K562 (cell line): ENCODE results near the gene TENM4. TPM values are rescaled to one million over a fixed set of nuclear protein-coding genes. Genes with fewer than 3 reads are reported as not detected.

Experiments used
- ATAC-seq: fragments of 200-7000 bp; cut with Tn5 transposase; 3 replicates; pipeline ENCODE4 v1.9.1; 2020; ENCODE audit warnings: moderate library complexity
- BruUV-seq: library from RNA; stranded (reverse); fragments of 400-500 nt; replicated peaks from 2 replicates; lab custom pipeline; 2021; lab: Mats Ljungman, UMichigan
- CTCF ChIA-PET: fragments of 300-600 bp; formaldehyde crosslinking; extraction: SDS; loops from one replicate; lab custom pipeline; 2021; ENCODE audit warnings: low intra/inter-chr PET ratio; lab: Yijun Ruan, JAX
- POLR2A ChIA-PET: fragments of 300-600, 350-650 bp; sonication (Branson Sonifier 250); formaldehyde crosslinking; extraction: SDS; loops from one replicate; lab custom pipeline; 2021; ENCODE audit warnings: antibody characterized with exemption, inconsistent platforms; lab: Yijun Ruan, JAX
- DNase-seq, 4 experiments: peaks; one replicate each; pipeline versions ENCODE4 v3.0.0 to v3.0.0-alpha.2; 2011 to 2018; ENCODE audit warnings: low spot score in 3 of 4, mixed read lengths in 3 of 4; ENCODE audit errors: extremely low read depth in 1 of 4
- FAIRE-seq: peaks from 2 replicates; lab custom pipeline; 2011; peaks lifted over from hg19 to GRCh38; lab: Jason Lieb, UNC
- H2AFZ ChIP-seq: 2 replicates; pipeline ENCODE4 v1.6.0; 2011; ENCODE audit warnings: low read depth, low read length, control low read depth, inconsistent platforms
- H3K27ac ChIP-seq: fragments of 200-600 bp; 3 replicates; pipeline ENCODE4 v1.8.0; 2011; ENCODE audit warnings: low read depth, mild to moderate bottlenecking, control low read depth, inconsistent platforms, low read length, moderate library complexity, mixed read lengths; ENCODE audit errors: extremely low read depth
- H3K27me3 ChIP-seq, 2 experiments: fragments of 300-600 bp in 1 of 2; 2 replicates in 1 of 2; 3 replicates in 1 of 2; pipeline versions ENCODE4 v1.6.0 to v1.8.0; 2011; ENCODE audit warnings: inconsistent platforms in 2 of 2, low read length in 2 of 2, mild to moderate bottlenecking in 1 of 2, mixed read lengths in 1 of 2, moderate library complexity in 1 of 2; ENCODE audit not compliant: control insufficient read depth in 2 of 2, insufficient read depth in 2 of 2
- H3K36me3 ChIP-seq: fragments of 300-600 bp; 3 replicates; pipeline ENCODE4 v1.8.0; 2011; ENCODE audit warnings: mild to moderate bottlenecking, low read length, inconsistent platforms; ENCODE audit not compliant: control insufficient read depth, insufficient read depth
- H3K4me1 ChIP-seq, 2 experiments: fragments of 200-600 bp in 1 of 2; replicated peaks in 1 of 2; 2 replicates in 1 of 2; 3 replicates in 1 of 2; pipeline versions ENCODE4 v1.5.1 to v1.8.0; 2011; ENCODE audit warnings: inconsistent platforms in 2 of 2, low read length in 2 of 2, mild to moderate bottlenecking in 1 of 2, mixed read lengths in 1 of 2, moderate library complexity in 1 of 2; ENCODE audit not compliant: control insufficient read depth in 2 of 2, insufficient read depth in 2 of 2
- H3K4me2 ChIP-seq: 2 replicates; pipeline ENCODE4 v1.6.1; 2011; ENCODE audit warnings: low read length, control low read depth, inconsistent platforms, mixed read lengths; ENCODE audit not compliant: insufficient read depth
- H3K4me3 ChIP-seq: fragments of 200-600 bp; sonication (generic), shearing (Covaris generic); 2 replicates; pipeline ENCODE4 v1.5.1; 2016; ENCODE audit warnings: control low read depth, inconsistent platforms
- H3K79me2 ChIP-seq: fragments of 200-600 bp; 3 replicates; pipeline ENCODE4 v1.8.0; 2011; ENCODE audit warnings: low read length, inconsistent platforms; ENCODE audit not compliant: control insufficient read depth, insufficient read depth
- H3K9ac ChIP-seq, 2 experiments: 2 replicates each; pipeline versions ENCODE4 v1.6.0 to v1.6.1; 2011; ENCODE audit warnings: low read depth in 2 of 2, low read length in 2 of 2, control low read depth in 1 of 2, inconsistent platforms in 1 of 2, mild to moderate bottlenecking in 1 of 2, mixed read lengths in 1 of 2; ENCODE audit not compliant: insufficient read depth in 1 of 2
- H3K9me1 ChIP-seq: one replicate; pipeline ENCODE4 v1.6.0; 2011; ENCODE audit warnings: inconsistent platforms, mild to moderate bottlenecking, low read length, moderate library complexity; ENCODE audit not compliant: control insufficient read depth, insufficient read depth
- H3K9me3 ChIP-seq: replicated peaks from 2 replicates; pipeline ENCODE4 v1.5.1; 2011; ENCODE audit warnings: low read depth, low read length, inconsistent platforms; ENCODE audit not compliant: control insufficient read depth, insufficient read depth
- H4K20me1 ChIP-seq: replicated peaks from 2 replicates; pipeline ENCODE4 v1.6.1; 2011; ENCODE audit warnings: low read length, inconsistent platforms, mixed read lengths; ENCODE audit not compliant: control insufficient read depth, insufficient read depth
- HNRNPK ChIP-seq: fragments of 200-400 bp; formaldehyde crosslinking; IDR thresholded peaks from one replicate; pipeline ENCODE4 v1.6.1; 2018; ENCODE audit warnings: mild to moderate bottlenecking, low read depth, low read length; ENCODE audit not compliant: poor library complexity, severe bottlenecking
- POLR2B ChIP-seq: fragments of 450-650 bp; IDR thresholded peaks from 2 replicates; pipeline ENCODE4 v1.6.1; 2018; ENCODE audit warnings: low read depth; ENCODE audit not compliant: partially characterized antibody
- VEZF1 ChIP-seq: fragments of 200-800 bp; sonication (Bioruptor generic); IDR thresholded peaks from 2 replicates; pipeline ENCODE4 v1.6.1; 2017; ENCODE audit warnings: missing genetic modification characterization, missing compliant biosample characterization
- WGBS: fragments of 100-300 bp; shearing (Covaris generic); methylation state at CpG from one replicate; pipeline ENCODE4 v1.1.6; 2016; ENCODE audit warnings: low coverage, mixed read lengths; ENCODE audit not compliant: insufficient coverage; ENCODE audit errors: missing lambda C conversion rate; 5-methylcytosine and 5-hydroxymethylcytosine counted together
- in situ Hi-C: fragments of 300-500 bp; cut with MboI; formaldehyde crosslinking; loops from 4 replicates; pipeline ENCODE4 v1.15.0; 2018; ENCODE audit warnings: inconsistent platforms, mixed read lengths
- intact Hi-C: fragments of 100-400 bp; cut with micrococcal nuclease; formaldehyde crosslinking; loops from 2 replicates; pipeline ENCODE4 v1.14.2; 2022
- polyA plus RNA-seq, 8 experiments: library from polyadenylated mRNA; depleted of rRNA in 4 of 8; stranded (reverse) in 5 of 8; unstranded in 3 of 8; fragments of >200 nt; fragmentation: Nextera tagmentation in 2 of 8; fragmentation: Illumina TruSeq in 1 of 8; extraction: Ambion mirVana in 2 of 8; extraction: Trizol in 1 of 8; gene quantifications; 2 replicates each; pipeline versions ENCODE4 v1.2.1 to v1.2.3, GENCODE V29; 2011 to 2014; ENCODE audit warnings: inconsistent platforms in 1 of 8, missing spikeins in 1 of 8
- total RNA-seq, 7 experiments: library from RNA; depleted of rRNA in 6 of 7; stranded (reverse); fragments of >200 nt in 6 of 7; fragmentation: Illumina TruSeq in 2 of 7; extraction: Trizol in 2 of 7; gene quantifications; 2 replicates each; pipeline versions ENCODE4 v1.2.1 to v1.2.3, GENCODE V29; 2011 to 2021; ENCODE audit warnings: low replicate concordance in 1 of 7

TENM4 gene
- total and polyA plus RNA-seq, 9 of the 15 experiments (the other 6 are each of a cell fraction or from before 2014, with no cell fraction given): 0.16 TPM; not detected in 8

- H3K4me2 ChIP-seq: no peak overlapping the region
- BruUV-seq: no TSS peak
- no peaks in the 10 kb centered on the region for H3K79me2 ChIP-seq
- no peaks in the 10 kb centered on the region for H4K20me1 ChIP-seq
- no peak for ATAC-seq
- H3K4me1 ChIP-seq: no peaks in the 10 kb centered on the region
- no peak for TF ChIP-seq VEZF1 (CRISPR knock-in tag)
- no peak overlapping the region for H3K9ac ChIP-seq
- in situ Hi-C loops: no loop called here
- 0% methylated on average over 2 of the region's 4 CpGs for WGBS
- ChIA-PET POLR2A (no interaction called here), CTCF (no interaction called here)
- no peak overlapping the region for H3K4me3 ChIP-seq
- intact Hi-C loops: no loop called here
- H3K9me1 ChIP-seq: no peaks in the 10 kb centered on the region
- H3K9me3 ChIP-seq: no peaks in the 10 kb centered on the region
- no peak overlapping the region for H3K27ac ChIP-seq
- H3K36me3 ChIP-seq: no peaks in the 10 kb centered on the region
- no peaks in the 10 kb centered on the region for H3K27me3 ChIP-seq
- DNase-seq: no peak
- no peak for FAIRE-seq
- no peak overlapping the region for H2AFZ ChIP-seq
Measured at GRCh38 chr11:79456501-79456900, 15.7 kb upstream of the TENM4 start.

- FAIRE-seq: no peak
- Histone ChIP-seq H3K9ac (no peak overlapping the region), H3K79me2 (no peaks in the 10 kb centered on the region), H4K20me1 (no peaks in the 10 kb centered on the region), H3K4me3 (no peak overlapping the region), H3K9me1 (no peaks in the 10 kb centered on the region), H2AFZ (no peak overlapping the region), H3K27ac (no peak overlapping the region), H3K4me1 (no peaks in the 10 kb centered on the region), H3K4me2 (no peak overlapping the region), H3K9me3 (no peaks in the 10 kb centered on the region), H3K36me3 (no peaks in the 10 kb centered on the region), H3K27me3 (no peaks in the 10 kb centered on the region)
- ATAC-seq: no peak
- ChIA-PET POLR2A (no interaction called here), CTCF (no interaction called here)
- BruUV-seq: no TSS peak
- intact Hi-C loops (no loop called here), in situ Hi-C loops (no loop called here)
- peak; percentile 60 for TF ChIP-seq HNRNPK
- no peak for TF ChIP-seq POLR2B
- DNase-seq: no peak
Measured at GRCh38 chr11:79453617-79454016, 12.8 kb upstream of the TENM4 start.
